Measurements from ENCODE around the gene OGFOD1.
A peak's percentile ranks its signal among the peaks of the same experiment; 100 is the strongest.

The OGFOD1 gene

DNA sequence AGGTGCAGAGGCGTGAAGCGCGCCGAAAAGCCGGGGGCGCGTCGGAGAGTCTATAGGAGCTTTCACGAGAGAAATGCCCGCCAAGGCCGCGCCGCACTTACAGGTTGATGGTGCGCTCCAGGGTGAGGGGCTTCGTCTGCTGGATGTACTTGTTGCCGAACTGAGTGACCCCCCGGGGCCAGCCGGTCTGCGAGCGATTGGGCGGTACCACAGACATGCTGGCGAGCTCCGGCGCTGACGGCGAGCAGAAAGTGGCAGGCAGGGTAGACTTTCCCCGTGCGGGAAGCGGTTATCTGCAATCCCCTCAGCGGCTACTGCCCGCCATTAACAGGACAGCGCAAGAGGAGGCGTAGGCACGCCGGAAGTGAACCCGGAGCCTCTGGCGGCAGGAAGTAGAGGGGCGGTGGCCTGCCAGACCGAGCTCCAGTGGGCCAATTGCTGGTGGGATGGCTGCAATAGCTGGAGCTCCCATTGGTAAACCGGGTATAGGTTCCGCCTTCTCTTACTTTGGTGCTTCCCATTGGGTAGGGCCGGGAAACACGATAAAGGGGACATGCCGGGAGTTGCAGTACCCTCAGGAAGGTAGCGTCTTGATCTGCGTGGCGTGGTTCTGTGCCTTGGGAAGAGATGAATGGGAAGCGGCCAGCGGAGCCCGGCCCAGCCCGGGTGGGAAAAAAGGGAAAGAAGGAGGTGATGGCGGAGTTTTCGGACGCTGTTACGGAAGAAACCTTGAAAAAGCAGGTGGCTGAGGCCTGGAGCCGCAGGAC lies at the start of gene OGFOD1, which contains the start of gene NUDT21:
TSS of gene OGFOD1 (plus strand) at position 569 of the 767 bp plus-strand sequence. CDS start at position 628, 59 bp downstream.
TSS of gene NUDT21 (minus strand) at position 347 of the 767 bp plus-strand sequence. CDS start at position 217, 130 bp downstream.
- TF ChIP-seq, protein P1, sequence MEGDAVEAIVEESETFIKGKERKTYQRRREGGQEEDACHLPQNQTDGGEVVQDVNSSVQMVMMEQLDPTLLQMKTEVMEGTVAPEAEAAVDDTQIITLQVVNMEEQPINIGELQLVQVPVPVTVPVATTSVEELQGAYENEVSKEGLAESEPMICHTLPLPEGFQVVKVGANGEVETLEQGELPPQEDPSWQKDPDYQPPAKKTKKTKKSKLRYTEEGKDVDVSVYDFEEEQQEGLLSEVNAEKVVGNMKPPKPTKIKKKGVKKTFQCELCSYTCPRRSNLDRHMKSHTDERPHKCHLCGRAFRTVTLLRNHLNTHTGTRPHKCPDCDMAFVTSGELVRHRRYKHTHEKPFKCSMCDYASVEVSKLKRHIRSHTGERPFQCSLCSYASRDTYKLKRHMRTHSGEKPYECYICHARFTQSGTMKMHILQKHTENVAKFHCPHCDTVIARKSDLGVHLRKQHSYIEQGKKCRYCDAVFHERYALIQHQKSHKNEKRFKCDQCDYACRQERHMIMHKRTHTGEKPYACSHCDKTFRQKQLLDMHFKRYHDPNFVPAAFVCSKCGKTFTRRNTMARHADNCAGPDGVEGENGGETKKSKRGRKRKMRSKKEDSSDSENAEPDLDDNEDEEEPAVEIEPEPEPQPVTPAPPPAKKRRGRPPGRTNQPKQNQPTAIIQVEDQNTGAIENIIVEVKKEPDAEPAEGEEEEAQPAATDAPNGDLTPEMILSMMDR (IDR thresholded peaks at IDR 0.05): no peak
- TF ChIP-seq ZFX (IDR thresholded peaks at IDR 0.05; ENCODE audit: borderline replicate concordance): no peak
- peak within 1 kb of the TSS; percentile 85 for H3K27ac ChIP-seq

DNA sequence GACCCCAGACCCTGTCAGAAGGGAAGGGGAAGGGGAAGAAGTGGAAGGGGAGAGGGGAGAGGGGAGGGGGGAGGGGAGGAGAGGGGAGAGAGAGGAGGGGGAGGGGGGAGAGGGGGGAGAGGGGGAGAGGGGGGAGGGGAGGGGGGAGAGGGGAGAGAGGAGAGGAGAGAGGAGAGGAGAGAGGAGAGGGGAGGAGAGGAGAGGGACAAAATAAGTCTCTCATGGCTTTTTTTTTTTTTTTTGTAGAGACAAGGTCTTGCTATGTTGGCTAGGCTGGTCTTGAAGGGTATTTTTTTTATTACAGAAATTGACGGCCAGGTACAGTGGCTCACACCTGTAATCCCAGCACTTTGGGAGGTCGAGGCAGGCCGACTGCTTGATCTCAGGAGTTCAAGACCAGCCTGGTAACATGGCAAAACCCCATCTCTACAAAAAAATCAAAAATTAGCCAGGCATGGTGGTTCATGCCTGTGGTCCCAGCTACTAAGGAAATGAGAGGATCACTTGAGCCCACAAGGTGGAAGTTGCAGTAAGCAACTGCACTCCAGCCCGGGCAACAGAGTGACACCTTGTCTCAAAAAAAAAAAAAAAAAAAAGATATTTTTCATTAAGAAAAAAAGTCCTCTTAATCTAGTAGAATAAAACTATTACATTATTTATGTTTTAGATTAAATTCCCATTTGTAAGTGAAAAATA lies 45.2 kb upstream of the OGFOD1 start:
- TF ChIP-seq, protein P1 (IDR thresholded peaks at IDR 0.05): no peak
- TF ChIP-seq ZFX (IDR thresholded peaks at IDR 0.05; ENCODE audit: borderline replicate concordance): no peak
- no peak overlapping the region for H3K27ac ChIP-seq

DNA sequence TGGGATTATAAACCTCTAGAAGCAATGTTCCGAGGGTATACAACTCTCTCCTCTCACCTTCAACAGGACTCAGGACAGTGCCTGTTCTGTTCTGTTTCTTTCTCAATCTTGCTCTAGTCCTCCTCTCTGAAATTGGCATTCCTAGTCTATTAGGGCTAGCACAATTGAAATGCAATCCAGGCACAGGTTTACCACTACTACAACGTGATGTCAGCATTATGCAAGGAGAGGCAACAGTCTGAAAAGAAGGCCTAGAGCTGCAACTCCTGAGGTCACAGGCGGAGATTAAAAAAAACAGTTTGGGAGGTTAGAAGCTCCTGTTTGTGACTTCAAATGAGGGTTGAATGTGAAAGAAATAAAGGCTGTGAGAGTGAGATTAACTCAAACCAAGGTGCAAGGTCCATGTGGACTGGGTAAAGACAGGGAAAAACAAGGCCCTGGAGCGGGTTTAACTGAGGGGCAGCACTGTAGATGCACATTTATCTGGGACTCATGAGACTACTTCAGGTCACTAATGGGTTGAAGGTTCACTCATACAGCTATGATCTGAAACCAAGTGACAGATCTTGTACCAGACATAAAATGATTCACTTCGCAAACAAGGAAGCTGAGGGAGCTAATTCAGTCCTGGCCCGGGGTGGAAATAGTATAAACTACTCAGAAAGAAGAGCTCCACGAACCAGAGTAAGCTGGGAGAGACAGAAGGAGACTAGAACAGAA lies 42.8 kb upstream of the OGFOD1 start:
- H3K27ac ChIP-seq: 0 out of 2 replicates have a peak overlapping the region, but pooled peaks have one; percentile 14
- TF ChIP-seq ZFX (IDR thresholded peaks at IDR 0.05; ENCODE audit: borderline replicate concordance): no peak
- TF ChIP-seq, protein P1 (IDR thresholded peaks at IDR 0.05): no peak

DNA sequence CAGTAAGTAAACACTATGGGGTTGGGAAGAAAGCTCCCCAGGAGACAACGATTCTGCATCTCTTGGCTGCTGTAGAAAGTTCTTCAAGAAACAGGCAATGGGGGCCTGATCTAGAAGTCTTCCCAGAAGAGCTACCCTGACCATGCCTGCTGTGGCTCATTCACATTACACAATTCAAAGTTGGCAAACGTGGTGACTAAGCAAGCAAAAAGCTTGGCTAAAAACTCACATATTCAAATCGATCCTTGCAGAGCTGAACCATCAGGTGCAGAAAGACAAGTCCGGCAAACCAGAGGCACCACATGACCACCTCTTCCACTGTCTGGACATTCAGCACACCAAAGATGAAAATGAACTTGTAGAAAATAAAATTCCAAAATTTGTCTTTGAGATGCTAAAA lies 42.2 kb upstream of the OGFOD1 start:
- H3K27ac ChIP-seq: 0 out of 2 replicates have a peak overlapping the region, but pooled peaks have one; percentile 14
- TF ChIP-seq ZFX (IDR thresholded peaks at IDR 0.05; ENCODE audit: borderline replicate concordance): no peak
- TF ChIP-seq, protein P1 (IDR thresholded peaks at IDR 0.05): no peak

DNA sequence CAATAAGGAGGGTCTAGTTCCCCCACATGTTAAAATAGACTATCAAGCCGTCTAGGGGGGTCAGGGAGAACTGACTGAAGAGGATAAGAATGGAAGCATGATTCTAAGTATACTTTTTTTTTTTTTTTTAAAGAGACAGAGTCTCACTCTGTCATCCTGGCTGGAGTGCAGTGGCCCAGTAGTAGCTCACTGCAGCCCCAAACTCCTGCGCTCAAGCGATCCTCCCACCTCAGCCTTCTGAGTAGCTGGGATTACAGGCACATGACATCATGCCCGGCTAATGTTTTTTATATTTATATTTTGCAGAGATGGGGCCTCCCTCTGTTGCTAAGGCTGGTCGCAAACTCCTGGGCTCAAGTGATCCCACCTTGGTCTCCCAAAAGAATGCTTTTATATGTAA lies 40.2 kb upstream of the OGFOD1 start:
- no peak for TF ChIP-seq ZFX (IDR thresholded peaks at IDR 0.05; ENCODE audit: borderline replicate concordance)
- TF ChIP-seq, protein P1 (IDR thresholded peaks at IDR 0.05): no peak
- no peak overlapping the region for H3K27ac ChIP-seq

DNA sequence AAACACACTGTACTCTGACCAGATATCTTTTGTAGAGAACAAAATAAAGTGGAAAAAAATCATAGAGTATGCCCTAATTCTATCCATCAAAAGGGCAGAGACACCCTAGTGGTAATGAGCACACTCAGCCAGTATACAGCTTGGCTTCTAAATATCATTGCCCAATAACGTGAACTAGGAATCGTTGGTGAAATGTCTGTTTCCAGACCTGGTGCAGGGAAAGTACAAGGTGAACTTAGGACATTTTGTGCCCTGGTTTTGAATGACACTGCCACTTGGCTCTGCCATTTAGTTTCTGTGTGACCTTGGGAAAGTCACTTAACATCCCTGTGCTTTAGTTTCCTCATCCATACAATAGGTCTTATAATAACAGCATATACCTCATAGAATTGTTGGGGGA lies 39.7 kb upstream of the OGFOD1 start:
- H3K27ac ChIP-seq: no peak overlapping the region
- no peak for TF ChIP-seq ZFX (IDR thresholded peaks at IDR 0.05; ENCODE audit: borderline replicate concordance)
- TF ChIP-seq, protein P1 (IDR thresholded peaks at IDR 0.05): no peak

All from 22Rv1 (cell line).